ENCODE measurements around the gene CPNE1.
"Not testable (repeated sequence)": the region's sequence is repeated elsewhere in the genome, so short reads cannot be mapped to it uniquely, and the experiment has no call there.

The CPNE1 gene

DNA sequence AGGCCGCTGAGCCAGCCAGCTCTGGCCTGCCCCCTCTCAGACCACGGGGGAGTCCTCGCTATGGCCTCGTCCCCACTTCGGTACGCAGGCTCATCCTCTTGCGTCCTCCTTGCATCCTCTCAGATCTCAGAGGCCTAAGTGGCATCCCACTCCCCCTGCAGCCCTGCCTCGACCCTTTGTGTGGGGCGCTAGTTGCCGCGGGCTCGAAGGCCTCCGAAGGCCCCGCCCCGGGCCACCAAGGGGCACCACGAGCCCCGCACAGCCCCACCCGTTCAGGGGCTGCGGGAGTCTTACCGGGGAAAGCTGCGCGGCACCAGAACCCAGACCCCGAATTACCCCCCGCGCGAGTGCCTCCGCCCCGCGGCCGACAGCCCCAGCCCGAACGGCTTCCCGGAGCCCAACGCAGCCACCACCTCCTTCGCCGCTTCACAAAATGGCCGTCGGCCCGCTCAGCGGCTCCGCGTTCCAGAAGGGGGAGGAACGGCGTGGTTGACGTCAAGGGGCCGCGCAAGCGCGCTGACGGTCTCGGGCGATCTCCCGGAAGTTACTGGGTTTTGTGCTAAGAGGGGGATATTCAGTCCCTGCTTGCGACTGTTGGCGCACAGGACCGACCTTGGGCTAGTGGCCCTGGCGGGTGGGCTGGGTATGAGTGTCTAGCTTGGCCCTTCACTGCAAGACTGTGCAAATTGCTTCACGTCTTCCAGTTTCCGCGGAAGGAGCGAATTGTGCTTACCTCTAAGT lies at the start of gene CPNE1, which contains the start of gene RBM12:
TSS of gene CPNE1 (minus strand) at position 435 of the 741 bp plus-strand sequence. CDS start 31,977 bp downstream, outside the sequence.
TSS of gene RBM12 (minus strand) at position 435 of the 741 bp plus-strand sequence. CDS start 9,578 bp downstream, outside the sequence.
- DNase-seq: peak; percentile 20 to 95 (median 89)

DNA sequence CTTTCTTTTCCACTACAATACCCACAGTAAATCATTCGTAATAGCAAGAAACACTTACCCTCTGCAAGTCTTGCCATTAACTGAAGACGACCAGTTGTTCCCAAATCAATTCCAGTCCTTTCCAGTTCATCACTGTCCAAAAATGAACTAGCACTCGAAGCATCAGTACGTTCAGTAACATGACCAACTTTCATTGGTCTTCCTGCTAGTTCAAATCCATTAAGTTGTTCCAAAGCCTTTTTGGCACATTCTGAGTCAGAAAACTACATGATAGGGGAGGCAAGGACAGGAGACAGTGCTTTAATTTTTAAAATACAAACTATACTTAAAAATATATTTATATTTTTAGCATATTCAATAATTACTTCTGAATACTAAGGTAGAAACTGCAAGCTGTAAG lies 49.4 kb upstream of the CPNE1 start:
- no peak for DNase-seq

DNA sequence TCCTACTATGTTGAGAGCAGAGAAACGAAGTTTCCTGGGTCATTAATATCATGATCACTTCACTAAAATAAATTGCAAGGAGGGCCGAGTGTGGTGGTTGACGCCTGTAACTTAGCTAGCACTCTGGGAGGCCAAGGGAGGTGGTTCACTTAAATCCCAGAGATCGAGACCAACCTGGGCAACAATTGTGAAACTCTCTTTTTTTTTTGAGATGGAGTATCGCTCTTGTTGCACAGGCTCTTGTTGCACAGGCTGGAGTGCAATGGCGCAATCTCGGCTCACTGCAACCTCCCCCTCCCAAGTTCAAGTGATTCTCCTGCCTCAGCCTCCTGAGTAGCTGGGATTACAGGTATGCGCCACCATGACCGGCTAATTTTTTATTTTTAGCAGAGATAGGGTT lies 48.4 kb upstream of the CPNE1 start:
- DNase-seq: not testable (repeated sequence)

DNA sequence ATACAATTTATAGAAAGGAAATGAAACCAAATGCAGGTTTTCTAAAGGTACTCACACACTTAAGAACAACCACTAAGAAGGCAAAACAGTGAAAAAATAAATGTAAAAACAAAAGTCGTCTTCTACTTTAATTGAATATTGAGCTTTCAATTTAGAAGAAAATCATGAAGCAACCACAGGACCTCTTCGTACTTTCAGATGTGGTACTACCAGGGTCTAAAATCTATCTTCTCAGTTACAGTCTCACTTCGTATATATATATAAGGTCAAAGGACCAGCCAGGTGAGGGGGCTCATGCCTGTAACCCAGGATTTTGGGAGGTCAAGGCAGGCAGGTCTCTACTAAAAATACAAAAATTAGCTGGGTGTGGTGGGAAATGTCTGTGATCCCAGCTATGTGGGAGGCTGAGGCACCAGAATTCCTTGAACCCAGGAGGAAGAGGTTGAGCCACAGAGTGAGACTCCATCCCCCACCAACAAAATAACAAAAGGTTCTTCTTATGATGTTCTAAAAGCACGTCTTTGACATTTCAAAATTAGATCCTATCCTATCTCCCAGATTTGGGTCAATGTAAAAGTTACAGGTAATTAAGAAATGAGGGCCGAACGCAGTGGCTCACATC lies 47.0 kb upstream of the CPNE1 start:
- DNase-seq: no peak

DNA sequence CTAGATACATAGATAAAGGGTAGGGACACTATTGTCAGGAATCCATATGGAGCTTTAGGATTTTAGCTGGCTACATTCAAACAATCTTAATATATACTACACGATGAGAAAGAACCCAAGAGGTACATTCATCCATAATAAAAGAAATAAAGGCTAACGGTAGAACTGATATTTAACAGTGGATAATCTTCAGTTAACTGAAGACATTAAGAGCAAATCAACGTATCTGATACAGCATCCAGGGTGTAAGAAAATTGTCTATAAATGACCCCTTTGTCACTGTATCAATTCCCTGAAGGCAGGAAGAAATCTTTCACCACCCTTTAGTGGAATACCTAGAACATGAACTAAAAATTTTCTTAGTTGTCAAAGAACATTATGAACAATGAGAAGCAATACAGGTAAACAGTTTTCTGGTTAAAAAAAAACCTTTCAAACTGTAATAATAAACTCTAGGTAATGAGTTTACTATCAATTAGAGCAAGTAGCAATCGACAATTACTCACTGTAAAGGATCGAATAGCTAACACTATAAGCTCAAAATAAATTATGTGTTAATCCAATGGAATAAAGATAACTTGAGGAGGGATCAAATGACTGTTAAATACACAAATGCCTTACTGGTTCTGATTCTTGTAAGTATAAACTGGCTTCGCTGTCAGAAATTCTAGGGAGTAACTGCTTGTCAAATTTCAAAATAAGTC lies 46.3 kb upstream of the CPNE1 start:
- no peak for DNase-seq

DNA sequence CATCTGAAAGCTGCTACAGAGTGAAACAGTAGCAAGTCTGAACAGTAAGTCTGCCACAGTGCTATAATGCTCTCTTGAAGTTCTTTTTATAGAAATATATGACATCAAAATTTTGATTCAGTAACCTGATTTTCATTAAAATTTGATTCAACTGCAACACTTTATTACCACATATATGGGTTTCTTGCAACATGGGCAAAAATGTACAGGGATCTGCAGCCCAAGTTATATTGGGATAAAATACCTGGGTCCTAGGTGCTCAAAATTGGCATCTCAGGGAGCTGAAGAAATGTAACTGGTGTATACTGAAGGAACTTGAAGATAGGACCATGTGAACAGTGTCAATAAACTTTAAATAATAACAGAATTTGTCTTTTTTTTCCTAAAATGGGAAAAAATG lies 45.3 kb upstream of the CPNE1 start:
- DNase-seq: no peak

DNA sequence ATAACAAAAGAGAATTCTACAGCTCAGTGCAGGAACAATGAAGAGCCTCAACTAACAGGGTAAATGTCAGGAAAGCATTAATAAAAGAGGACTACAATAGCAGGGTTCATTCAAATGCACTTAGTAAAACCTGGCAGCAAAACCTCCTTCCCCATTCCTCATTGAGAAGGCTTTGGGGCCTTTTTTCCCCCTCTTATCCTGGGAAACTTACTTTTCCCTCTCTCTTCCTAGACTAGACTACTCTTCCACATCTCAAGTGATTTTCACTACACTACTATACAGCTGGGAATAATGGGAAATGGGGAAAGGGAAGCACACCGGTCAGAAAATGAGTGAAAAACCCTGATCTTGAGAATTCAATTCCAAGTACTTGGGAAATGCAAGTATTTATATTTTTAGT lies 44.6 kb upstream of the CPNE1 start:
- DNase-seq: no peak

DNA sequence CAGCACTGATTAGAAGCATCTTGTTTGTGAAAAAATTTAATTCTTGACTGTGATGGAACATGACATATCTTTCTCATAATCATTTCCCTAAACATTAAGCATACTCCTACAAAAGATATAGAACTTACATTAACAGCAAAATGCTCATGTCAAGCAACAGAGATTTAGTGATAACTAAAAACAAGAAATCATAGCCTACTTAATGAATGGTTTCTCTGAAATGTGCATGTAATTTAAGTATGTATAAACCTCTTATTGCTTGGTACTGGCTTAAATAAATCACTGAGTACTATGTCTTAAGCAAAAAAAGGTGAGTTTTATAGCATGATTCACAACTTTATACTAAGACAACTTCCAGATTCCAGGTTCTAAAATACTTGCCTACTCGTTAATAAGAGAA lies 43.8 kb upstream of the CPNE1 start:
- no peak for DNase-seq

DNA sequence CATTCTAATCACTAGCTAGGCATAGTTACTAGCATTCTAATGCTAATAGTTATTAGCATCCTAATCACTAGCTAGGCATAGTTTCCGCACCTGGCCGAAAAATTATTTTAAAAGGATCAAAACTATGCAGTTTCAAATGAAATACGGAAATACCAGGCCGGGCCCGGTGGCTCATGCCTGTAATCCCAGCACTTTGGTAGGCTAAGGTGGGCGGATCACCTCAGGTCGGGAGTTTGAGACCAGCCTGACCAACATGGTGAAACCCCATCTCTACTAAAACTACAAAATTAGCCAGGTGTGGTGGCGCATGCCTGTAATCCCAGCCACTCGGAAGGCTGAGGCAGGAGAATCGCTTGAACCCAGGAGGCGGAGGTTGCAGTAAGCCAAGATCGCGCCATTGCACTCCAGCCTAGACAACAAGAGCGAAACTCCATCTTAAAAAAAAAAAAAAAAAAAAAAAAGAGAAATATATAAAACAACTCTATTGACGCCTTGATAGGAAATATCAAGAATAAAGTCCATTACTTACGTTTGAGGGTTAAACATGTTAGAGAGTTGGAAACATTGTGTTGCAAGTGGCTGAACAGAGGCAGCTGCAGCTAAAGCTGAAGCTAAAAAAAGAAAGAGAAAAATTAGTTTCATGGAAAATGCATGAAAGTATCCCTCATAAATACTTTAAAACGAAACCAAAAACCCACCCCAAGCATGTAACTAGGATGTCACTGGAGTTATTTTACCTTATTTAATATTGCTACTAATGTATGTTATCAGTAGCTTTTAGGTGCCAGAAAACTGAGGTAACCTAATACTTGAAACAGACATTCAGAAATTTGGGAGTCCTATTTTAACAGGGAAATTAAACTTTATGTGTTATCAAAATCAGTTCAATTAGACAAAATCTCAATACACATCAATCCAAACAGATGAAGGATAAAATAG lies 42.2 kb upstream of the CPNE1 start:
- not testable (repeated sequence) for DNase-seq

DNA sequence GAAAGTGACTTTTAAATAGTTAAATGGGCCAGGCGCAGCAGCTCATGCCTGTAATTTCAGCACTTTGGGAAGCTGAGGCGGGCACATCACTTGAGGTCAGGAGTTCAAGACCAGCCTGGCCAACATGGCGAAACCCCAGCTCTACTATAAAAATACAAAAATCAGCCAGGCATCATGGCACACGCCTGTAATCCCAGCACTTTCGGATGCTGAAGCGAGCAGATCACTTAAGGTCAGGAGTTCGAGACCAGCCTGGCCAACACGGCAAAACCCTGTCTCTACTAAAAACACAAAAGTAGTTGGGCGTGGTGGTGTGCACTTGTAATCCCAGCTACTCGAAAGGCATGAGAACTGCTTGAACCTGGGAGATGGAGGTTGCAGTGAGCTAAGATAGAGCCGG lies 41.2 kb upstream of the CPNE1 start:
- DNase-seq: not testable (repeated sequence)

DNA sequence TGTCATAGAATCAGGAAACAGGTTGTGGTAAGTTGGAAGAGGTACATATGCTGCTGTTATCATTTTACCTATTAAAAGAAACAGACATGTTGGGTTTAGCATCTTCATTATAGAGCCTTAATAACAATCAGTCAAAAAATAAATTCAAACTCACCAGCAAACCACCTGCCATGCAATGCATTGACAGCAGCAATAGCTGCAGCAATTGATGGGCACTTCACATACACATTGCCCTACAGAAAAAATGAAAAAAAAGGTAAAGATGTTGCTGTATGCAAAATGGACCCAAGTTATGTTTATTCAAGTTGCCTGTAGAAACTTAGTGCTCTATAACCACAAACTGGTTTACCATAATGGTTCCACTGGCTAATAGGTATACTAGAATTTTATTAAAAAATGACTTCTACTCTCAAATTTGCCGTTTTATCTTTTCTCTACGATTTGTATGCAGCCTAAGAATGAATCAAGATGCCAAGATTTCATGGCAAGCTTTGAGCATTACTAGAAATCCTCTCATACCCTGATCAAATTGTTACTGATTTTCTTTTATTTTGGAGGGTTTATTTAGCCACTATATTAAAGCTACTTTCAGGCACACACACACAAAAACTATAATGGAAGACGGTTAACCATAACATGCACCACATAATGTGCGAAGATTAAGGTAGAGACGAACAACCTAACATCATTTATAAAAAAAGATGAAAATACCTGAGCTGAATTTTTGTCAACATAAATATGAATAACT lies 40.0 kb upstream of the CPNE1 start:
- no peak for DNase-seq

DNA sequence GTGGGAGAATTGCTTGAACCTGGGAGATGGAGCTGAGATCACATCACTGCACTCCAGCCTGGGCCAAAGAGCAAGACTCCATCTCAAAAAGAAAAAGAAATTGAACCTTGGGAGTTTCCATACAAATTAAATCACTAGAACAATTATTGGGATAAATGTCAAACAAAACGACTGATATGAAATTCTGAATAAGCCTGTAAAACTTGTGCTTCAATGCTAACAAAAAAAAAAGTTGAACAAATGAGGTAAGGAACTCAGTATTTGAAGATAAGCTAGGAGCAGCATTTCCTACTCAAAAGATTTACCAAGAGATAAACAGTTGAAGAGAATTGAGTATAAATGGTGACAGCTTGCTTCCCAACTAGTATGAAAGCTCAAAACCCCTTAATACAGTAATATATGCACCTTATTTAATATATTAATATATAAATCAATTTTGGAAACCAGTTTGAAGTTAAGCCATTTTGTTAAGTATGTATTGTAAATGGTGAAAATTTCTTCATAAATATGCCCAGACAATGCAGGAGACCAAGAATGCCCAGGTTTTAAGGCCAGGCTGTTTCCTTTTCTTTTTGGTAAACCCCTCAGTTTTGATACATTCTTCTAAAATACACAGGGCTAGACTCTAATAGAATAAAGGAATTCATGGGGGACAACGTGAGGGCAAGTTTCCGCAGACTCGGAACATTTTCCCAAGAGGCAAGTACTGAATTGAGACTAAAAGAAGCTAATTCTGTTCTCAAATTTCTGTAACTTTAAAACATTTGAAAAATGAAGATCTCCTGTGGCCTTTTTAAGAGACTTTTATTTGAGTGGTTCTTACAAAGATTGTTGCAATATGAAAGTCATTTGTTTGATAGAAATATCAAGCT lies 38.4 kb upstream of the CPNE1 start:
- no peak for DNase-seq

DNA sequence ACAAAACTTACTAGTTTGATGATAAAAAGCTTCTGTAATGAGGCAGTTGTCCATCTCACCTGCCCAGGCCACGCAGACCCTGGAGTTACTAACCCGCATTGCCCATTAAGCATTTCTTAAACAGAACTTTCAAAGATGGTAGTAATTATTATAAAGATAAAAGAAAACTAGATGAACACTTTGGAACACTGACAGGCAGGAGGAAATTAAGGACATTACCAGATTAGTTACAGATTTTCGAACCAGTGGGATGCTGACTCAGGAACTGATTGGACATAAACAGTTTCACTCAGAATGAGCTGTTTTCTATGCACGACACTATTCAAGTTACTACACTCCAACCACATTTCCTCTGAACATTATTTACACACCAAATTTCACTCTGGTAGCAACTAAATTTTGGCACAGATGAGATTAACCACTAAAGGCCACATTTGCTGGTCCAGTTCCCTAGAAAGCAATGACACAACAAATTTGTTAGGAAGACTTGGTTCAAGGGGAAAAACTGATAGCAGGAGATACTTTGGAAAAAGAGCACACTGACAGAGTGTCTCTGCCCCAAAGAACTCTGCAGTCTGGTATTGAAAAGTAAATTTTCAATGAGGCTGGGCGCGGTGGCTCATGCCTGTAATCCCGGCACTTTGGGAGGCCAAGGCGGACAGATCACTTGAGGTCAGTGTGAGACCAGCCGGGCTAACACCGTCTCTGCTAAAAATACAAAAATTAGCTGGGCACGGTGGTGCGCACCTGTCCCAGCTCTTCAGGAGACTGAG lies 37.5 kb upstream of the CPNE1 start:
- no peak for DNase-seq

DNA sequence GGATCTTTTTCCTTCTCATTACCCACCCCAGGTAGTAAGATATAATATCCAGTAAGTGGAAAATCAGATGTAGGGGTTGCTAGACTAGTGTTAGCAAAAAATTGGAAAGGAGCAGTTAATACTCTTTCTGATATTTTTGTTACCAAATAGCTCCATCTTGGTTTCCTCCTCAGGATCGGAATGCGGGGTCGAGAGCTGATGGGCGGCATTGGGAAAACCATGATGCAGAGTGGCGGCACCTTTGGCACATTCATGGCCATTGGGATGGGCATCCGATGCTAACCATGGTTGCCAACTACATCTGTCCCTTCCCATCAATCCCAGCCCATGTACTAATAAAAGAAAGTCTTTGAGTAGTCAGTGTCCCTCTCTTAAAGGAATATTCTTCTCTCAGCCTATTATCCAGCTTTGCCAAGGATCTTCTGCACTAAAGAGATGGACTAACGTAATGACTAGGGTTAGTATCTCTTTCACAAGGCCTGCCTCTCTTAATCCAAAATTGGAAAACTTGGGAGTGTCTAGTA lies 36.0 kb upstream of the CPNE1 start:
- no peak for DNase-seq

DNA sequence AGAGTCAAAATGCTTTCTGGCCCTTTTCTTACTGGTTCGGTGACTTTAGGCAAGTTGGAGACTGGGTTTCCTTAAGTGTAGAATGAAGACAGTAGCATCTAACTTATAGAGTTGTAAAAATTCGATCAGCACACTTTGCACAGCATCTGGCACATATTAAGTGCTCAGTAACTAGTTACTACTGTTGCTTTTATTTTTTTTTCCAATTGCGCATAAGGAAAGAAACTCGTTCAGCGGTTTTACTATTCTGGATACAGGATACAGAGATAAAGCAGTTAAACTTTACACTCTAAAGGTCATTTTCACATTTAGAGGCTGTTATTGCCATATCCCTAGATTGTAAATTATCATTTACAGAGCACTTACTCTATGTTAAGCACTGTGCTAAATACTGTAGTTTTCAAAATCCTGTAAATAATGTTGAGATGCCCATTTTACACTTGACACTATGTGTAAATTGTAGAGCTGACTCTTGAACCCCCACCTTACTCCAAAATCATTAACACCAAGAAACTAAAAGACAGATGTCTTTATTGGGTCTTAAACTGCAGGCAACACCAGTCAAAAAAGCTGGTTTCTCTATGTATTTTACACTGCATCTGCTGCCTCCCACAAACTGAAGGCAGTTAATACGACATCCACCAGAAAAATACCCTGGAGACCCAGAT lies 35.4 kb upstream of the CPNE1 start:
- no peak for DNase-seq

DNA sequence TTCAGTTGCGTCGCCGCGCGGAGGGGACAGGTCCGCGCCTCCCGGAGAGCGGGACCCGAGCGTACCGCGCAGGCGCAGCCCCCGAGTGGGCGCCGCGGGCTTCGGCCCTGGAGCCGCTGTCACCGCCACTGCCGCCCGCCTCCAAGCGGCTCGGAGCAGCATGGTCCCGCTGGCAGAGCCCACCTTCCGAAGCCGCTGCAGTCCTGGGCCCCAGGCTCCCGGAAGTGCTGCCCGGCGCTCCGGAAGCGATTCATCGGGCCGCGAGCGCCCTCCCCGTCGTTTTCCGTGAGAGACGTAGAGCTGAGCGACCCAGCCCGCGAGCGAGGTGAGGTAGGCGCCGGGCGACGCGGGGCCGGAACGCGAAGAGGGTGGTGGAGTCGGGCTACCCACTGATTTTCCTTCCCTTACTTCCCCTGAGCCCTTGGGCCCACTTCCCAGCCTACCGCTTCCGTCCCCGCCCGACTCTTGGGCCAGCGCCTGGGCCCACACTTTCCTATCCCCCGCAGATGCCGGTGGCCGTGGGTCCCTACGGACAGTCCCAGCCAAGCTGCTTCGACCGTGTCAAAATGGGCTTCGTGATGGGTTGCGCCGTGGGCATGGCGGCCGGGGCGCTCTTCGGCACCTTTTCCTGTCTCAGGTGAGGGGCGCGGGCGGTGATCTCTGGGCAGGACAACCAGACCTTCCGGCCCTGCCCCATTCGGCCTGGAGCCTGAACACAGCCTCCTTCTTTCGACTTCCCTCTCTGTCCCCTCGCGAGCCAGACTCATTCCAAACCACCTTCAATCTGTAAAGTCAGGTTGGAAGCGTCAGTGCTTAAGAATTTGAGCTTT lies 34.6 kb upstream of the CPNE1 start, which contains the start of the genes NFS1 and ROMO1:
TSS of gene NFS1 (minus strand) at position 226 of the 830 bp plus-strand sequence. CDS start at position 162, 64 bp downstream.
TSS of gene ROMO1 (plus strand) at position 279 of the 830 bp plus-strand sequence. CDS start at position 507, 228 bp downstream.
- peak in 55 of 56 donors; percentile 10 to 92 (median 75) for DNase-seq
